Measurements from ENCODE around the gene TMEM41A.

The TMEM41A gene

DNA sequence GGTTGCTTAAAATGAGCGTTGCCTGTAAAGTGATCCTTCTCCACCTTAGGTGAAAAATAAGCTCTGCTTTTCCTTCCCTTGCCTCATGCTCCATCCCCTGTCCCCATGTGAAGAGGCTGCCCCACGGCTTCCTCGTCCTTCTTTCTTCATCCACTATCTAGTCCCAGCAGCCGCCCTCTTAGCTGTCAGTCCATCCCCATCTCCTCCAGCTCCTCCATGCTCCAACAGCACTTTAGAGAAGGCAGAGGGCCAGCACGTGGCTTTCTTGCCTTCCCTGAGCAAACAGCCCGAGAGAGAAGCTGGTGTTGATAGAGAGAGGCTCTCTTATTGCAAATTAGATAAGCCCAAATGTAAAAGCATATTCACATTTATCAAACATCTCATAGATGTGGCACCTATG lies 9.0 kb upstream of the TMEM41A start:
- no peak overlapping the region for H3K27ac ChIP-seq (ENCODE audit: low read length)

GRCh38 chr3:185504636-185505035 lies 5.8 kb upstream of the TMEM41A start:
- no peaks in the 10 kb centered on the region for H3K27me3 ChIP-seq (ENCODE audit: insufficient read depth, low read length, poor library complexity)
- no peak overlapping the region for H3K9ac ChIP-seq (ENCODE audit: low read depth, low read length)
- H4K20me1 ChIP-seq (ENCODE audit: insufficient read depth, low read length) = no peaks in the 10 kb centered on the region
- no peak overlapping the region for H3K4me3 ChIP-seq (ENCODE audit: low read depth in 1 of 2, low read length in 2 of 2)
- no peak for TF ChIP-seq EZH2 (IDR thresholded peaks at IDR 0.05; ENCODE audit: borderline replicate concordance, low read depth, low read length, severe bottlenecking)
- TF ChIP-seq, protein P1, sequence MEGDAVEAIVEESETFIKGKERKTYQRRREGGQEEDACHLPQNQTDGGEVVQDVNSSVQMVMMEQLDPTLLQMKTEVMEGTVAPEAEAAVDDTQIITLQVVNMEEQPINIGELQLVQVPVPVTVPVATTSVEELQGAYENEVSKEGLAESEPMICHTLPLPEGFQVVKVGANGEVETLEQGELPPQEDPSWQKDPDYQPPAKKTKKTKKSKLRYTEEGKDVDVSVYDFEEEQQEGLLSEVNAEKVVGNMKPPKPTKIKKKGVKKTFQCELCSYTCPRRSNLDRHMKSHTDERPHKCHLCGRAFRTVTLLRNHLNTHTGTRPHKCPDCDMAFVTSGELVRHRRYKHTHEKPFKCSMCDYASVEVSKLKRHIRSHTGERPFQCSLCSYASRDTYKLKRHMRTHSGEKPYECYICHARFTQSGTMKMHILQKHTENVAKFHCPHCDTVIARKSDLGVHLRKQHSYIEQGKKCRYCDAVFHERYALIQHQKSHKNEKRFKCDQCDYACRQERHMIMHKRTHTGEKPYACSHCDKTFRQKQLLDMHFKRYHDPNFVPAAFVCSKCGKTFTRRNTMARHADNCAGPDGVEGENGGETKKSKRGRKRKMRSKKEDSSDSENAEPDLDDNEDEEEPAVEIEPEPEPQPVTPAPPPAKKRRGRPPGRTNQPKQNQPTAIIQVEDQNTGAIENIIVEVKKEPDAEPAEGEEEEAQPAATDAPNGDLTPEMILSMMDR (IDR thresholded peaks at IDR 0.05; ENCODE audit: borderline replicate concordance, extremely low read depth, low read length, poor library complexity, severe bottlenecking) = no peak
- H2AFZ ChIP-seq (ENCODE audit: low read depth, low read length) = no peak overlapping the region
- H3K4me1 ChIP-seq (ENCODE audit: insufficient read depth, low read length) = peaks cover 2% of the 10 kb centered on the region
- no peaks in the 10 kb centered on the region for H3K9me3 ChIP-seq (ENCODE audit: insufficient read depth, low read length, severe bottlenecking)
- H3K27ac ChIP-seq (ENCODE audit: low read length) = no peak overlapping the region
- DNase-seq (no peak), ATAC-seq (ENCODE audit: insufficient read depth, low read depth) (no peak)
- H3K79me2 ChIP-seq (ENCODE audit: insufficient read depth, low read length) = no peaks in the 10 kb centered on the region
- H3K4me2 ChIP-seq (ENCODE audit: insufficient read depth, low read length) = no peak overlapping the region
- no peaks in the 10 kb centered on the region for H3K36me3 ChIP-seq (ENCODE audit: insufficient read depth, low read length)

More for the DNA sequence above, 9.0 kb upstream of the TMEM41A start:
- no peak for TF ChIP-seq EZH2 (IDR thresholded peaks at IDR 0.05; ENCODE audit: borderline replicate concordance, low read depth, low read length, severe bottlenecking)
- TF ChIP-seq, protein P1 (IDR thresholded peaks at IDR 0.05; ENCODE audit: borderline replicate concordance, extremely low read depth, low read length, poor library complexity, severe bottlenecking) = no peak
- Histone ChIP-seq H3K79me2 (ENCODE audit: insufficient read depth, low read length) (no peaks in the 10 kb centered on the region), H3K27me3 (ENCODE audit: insufficient read depth, low read length, poor library complexity) (no peaks in the 10 kb centered on the region), H2AFZ (ENCODE audit: low read depth, low read length) (no peak overlapping the region), H3K9ac (ENCODE audit: low read depth, low read length) (no peak overlapping the region), H3K4me1 (ENCODE audit: insufficient read depth, low read length) (no peaks in the 10 kb centered on the region), H3K36me3 (ENCODE audit: insufficient read depth, low read length) (no peaks in the 10 kb centered on the region), H3K9me3 (ENCODE audit: insufficient read depth, low read length, severe bottlenecking) (no peaks in the 10 kb centered on the region), H3K4me3 (ENCODE audit: low read depth in 1 of 2, low read length in 2 of 2) (no peak overlapping the region), H4K20me1 (ENCODE audit: insufficient read depth, low read length) (no peaks in the 10 kb centered on the region), H3K4me2 (ENCODE audit: insufficient read depth, low read length) (no peak overlapping the region)
- no peak for ATAC-seq (ENCODE audit: insufficient read depth, low read depth)
- no peak for DNase-seq

- no peaks in the 10 kb centered on the region for H3K27me3 ChIP-seq (ENCODE audit: insufficient read depth, low read length, poor library complexity)
- no peaks in the 10 kb centered on the region for H4K20me1 ChIP-seq (ENCODE audit: insufficient read depth, low read length)
- H3K4me1 ChIP-seq (ENCODE audit: insufficient read depth, low read length) = peaks cover 9% of the 10 kb centered on the region
- no peaks in the 10 kb centered on the region for H3K36me3 ChIP-seq (ENCODE audit: insufficient read depth, low read length)
- no peak overlapping the region for H3K4me2 ChIP-seq (ENCODE audit: insufficient read depth, low read length)
- no peak overlapping the region for H3K9ac ChIP-seq (ENCODE audit: low read depth, low read length)
- no peak overlapping the region for H2AFZ ChIP-seq (ENCODE audit: low read depth, low read length)
- no peak overlapping the region for H3K27ac ChIP-seq (ENCODE audit: low read length)
- H3K79me2 ChIP-seq (ENCODE audit: insufficient read depth, low read length) = peaks cover 2% of the 10 kb centered on the region
- ATAC-seq (ENCODE audit: insufficient read depth, low read depth) (no peak), DNase-seq (no peak)
- H3K9me3 ChIP-seq (ENCODE audit: insufficient read depth, low read length, severe bottlenecking) = no peaks in the 10 kb centered on the region
- H3K4me3 ChIP-seq (ENCODE audit: low read depth in 1 of 2, low read length in 2 of 2) = no peak overlapping the region
- no peak for TF ChIP-seq EZH2 (IDR thresholded peaks at IDR 0.05; ENCODE audit: borderline replicate concordance, low read depth, low read length, severe bottlenecking)
- TF ChIP-seq, protein P1 (IDR thresholded peaks at IDR 0.05; ENCODE audit: borderline replicate concordance, extremely low read depth, low read length, poor library complexity, severe bottlenecking) = no peak
Observed at GRCh38 chr3:185503521-185503920, 4.7 kb upstream of the TMEM41A start.

GRCh38 chr3:185502987-185503386 lies 4.2 kb upstream of the TMEM41A start:
- H3K27ac ChIP-seq (ENCODE audit: low read length) = no peak overlapping the region
- no peak overlapping the region for H3K4me2 ChIP-seq (ENCODE audit: insufficient read depth, low read length)

More at GRCh38 chr3:185502987-185503386, 4.2 kb upstream of the TMEM41A start:
- Histone ChIP-seq H3K27me3 (ENCODE audit: insufficient read depth, low read length, poor library complexity) (no peaks in the 10 kb centered on the region), H3K4me3 (ENCODE audit: low read depth in 1 of 2, low read length in 2 of 2) (no peak overlapping the region), H3K9me3 (ENCODE audit: insufficient read depth, low read length, severe bottlenecking) (no peaks in the 10 kb centered on the region), H3K36me3 (ENCODE audit: insufficient read depth, low read length) (no peaks in the 10 kb centered on the region), H3K9ac (ENCODE audit: low read depth, low read length) (no peak overlapping the region), H4K20me1 (ENCODE audit: insufficient read depth, low read length) (no peaks in the 10 kb centered on the region), H3K4me1 (ENCODE audit: insufficient read depth, low read length) (peaks cover 9% of the 10 kb centered on the region), H2AFZ (ENCODE audit: low read depth, low read length) (no peak overlapping the region), H3K79me2 (ENCODE audit: insufficient read depth, low read length) (peaks cover 7% of the 10 kb centered on the region)
- ATAC-seq (ENCODE audit: insufficient read depth, low read depth) (no peak), DNase-seq (no peak)
- TF ChIP-seq, protein P1 (IDR thresholded peaks at IDR 0.05; ENCODE audit: borderline replicate concordance, extremely low read depth, low read length, poor library complexity, severe bottlenecking) = no peak
- TF ChIP-seq EZH2 (IDR thresholded peaks at IDR 0.05; ENCODE audit: borderline replicate concordance, low read depth, low read length, severe bottlenecking) = no peak
